ENCODE measurements around the gene NDUFB2.
"Not testable (repeated sequence)": the region's sequence is repeated elsewhere in the genome, so short reads cannot be mapped to it uniquely, and the experiment has no call there.

The NDUFB2 gene

DNA sequence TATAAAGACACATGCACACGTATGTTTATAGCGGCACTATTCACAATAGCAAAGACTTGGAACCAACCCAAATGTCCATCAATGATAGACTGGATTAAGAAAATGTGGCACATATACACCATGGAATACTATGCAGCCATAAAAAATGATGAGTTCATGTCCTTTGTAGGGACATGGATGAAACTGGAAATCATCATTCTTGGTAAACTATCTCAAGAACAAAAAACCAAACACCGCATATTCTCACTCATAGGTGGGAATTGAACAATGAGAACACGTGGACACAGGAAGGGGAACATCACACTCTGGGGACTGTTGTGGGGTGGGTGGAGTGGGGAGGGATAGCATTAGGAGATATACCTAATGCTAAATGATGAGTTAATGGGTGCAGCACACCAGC lies 46.7 kb downstream of the NDUFB2 start:
- DNase-seq (ENCODE audit: low read depth): not testable (repeated sequence)

GRCh38 chr7:140744005-140744404 lies 47.5 kb downstream of the NDUFB2 start:
- DNase-seq (ENCODE audit: low read depth): no peak

- DNase-seq (ENCODE audit: low read depth): no peak
Measured at GRCh38 chr7:140745266-140746058, 49.0 kb downstream of the NDUFB2 start.

GRCh38 chr7:140746751-140747150 lies 50.2 kb downstream of the NDUFB2 start:
- DNase-seq (ENCODE audit: low read depth): no peak

DNA sequence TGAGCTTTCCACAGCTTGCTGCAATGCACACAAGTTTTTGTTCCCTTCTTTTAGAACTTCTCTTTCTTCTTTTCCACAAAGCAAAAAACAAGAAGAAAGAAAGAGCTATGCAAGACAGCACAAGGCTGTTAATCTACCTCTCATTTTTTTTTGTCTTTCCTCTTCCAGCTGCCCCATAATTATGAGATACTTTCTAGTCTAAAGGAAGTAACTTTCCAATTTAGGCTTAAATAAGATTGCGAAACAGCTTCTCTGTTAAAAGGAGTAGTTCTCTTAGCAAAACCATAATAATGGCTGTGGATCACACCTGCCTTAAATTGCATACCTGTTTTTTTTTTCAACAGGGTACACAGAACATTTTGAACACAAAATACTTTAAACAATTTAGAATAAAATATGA lies 56.0 kb downstream of the NDUFB2 start:
- DNase-seq (ENCODE audit: low read depth): no peak

- no peak for DNase-seq (ENCODE audit: low read depth)
Measured at GRCh38 chr7:140754506-140754905, 58.0 kb downstream of the NDUFB2 start.
